Tibial nerve (tissue), 4 donors: ENCODE data around the gene KIAA0753. TPM values are rescaled to one million over a fixed set of nuclear protein-coding genes. Genes with fewer than 3 reads are reported as not detected.

ENCODE experiments used
- DNase-seq, 2 donors: peaks; one replicate each; pipeline ENCODE4 v3.0.0-alpha.2; 2019; ENCODE audit warnings: low spot score in 2 of 2
- H3K27ac ChIP-seq, 4 donors: fragments of 200-600 bp; sonication (generic) in 3 of 4; one replicate each; pipeline ENCODE4 v1.5.1; 2017 to 2019; ENCODE audit warnings: mild to moderate bottlenecking in 1 of 4
- H3K27me3 ChIP-seq, 2 donors: fragments of 200-600 bp; sonication (generic) in 1 of 2; one replicate each; pipeline versions ENCODE4 v1.5.1 to v1.6.0; 2017 to 2019
- H3K36me3 ChIP-seq, 3 donors: fragments of 200-600 bp; sonication (generic); one replicate each; pipeline ENCODE4 v1.5.1; 2018 to 2019
- H3K4me1 ChIP-seq, 4 donors: fragments of 200-600 bp; sonication (generic) in 3 of 4; one replicate each; pipeline ENCODE4 v1.5.1; 2017 to 2019
- H3K4me3 ChIP-seq, 4 donors: fragments of 200-600 bp; sonication (generic) in 3 of 4; one replicate each; pipeline ENCODE4 v1.5.1; 2017 to 2019; ENCODE audit warnings: mild to moderate bottlenecking in 1 of 4, moderate library complexity in 1 of 4
- H3K9me3 ChIP-seq, 4 donors: fragments of 200-600 bp; sonication (generic) in 3 of 4; one replicate each; pipeline ENCODE4 v1.5.1; 2017 to 2019
- EP300 ChIP-seq, 2 donors: sonication (generic); formaldehyde crosslinking; IDR thresholded peaks; one replicate each; pipeline ENCODE4 v1.6.1; 2017; ENCODE audit warnings: antibody characterized with exemption in 2 of 2, mild to moderate bottlenecking in 1 of 2
- POLR2A ChIP-seq, 2 donors: fragments of 450-650 bp; IDR thresholded peaks; one replicate each; pipeline ENCODE4 v1.6.1; 2017; ENCODE audit warnings: antibody characterized with exemption in 2 of 2, mild to moderate bottlenecking in 2 of 2, moderate library complexity in 2 of 2
- WGBS, 2 donors: methylation state at CpG; one replicate each; pipeline ENCODE4 v1.1.5; 2018; 5-methylcytosine and 5-hydroxymethylcytosine counted together
- total RNA-seq, 4 donors: library from RNA; depleted of rRNA; stranded (reverse); fragments of >200 nt; gene quantifications; one replicate each; pipeline ENCODE4 v1.1.0, GENCODE V29; 2016
- TF ChIP-seq, protein P1 (sequence below), 5 experiments: fragments of 200-600 bp in 3 of 5; fragments of 450-650 bp in 2 of 5; sonication (generic) in 3 of 5; IDR thresholded peaks; one replicate each; pipeline ENCODE4 v1.5.1; 2016 to 2019; ENCODE audit warnings: antibody characterized with exemption in 5 of 5, mild to moderate bottlenecking in 3 of 5, moderate library complexity in 2 of 5

The KIAA0753 gene
- total RNA-seq, 4 donors from 2014 or later = 14.1 to 24.0 (median 16.9) TPM

DNA sequence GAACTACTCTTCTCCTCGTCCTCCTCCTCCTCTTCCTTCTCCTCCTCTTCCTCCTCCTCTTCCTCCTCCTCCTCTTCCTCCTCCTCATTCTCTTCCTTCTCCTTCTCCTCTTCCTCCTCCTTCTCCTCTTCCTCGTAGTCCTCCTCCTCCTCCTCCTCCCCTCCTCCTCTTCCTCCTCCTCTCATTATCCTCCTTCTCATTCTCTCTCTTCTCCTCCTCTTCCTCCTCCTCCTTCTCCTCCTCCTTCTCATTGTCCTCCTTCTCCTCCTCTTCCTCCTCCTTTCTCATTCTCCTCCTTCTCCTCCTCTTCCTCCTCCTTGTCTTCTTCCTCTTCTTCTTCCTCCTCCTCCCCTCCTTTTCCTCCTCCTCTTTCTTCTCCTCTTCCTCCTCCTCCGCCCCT lies 80.0 kb downstream of the KIAA0753 start:
- H3K4me3 ChIP-seq = no peak overlapping the region
- peaks cover 0 to 15% of the 10 kb centered on the region in 2 donors for H3K27me3 ChIP-seq
- H3K36me3 ChIP-seq = no peaks in the 10 kb centered on the region
- H3K27ac ChIP-seq = no peak overlapping the region
- H3K4me1 ChIP-seq = peaks cover 0 to 11% (median 6%) of the 10 kb centered on the region in 4 donors
- no peaks in the 10 kb centered on the region for H3K9me3 ChIP-seq
- TF ChIP-seq, protein P1, sequence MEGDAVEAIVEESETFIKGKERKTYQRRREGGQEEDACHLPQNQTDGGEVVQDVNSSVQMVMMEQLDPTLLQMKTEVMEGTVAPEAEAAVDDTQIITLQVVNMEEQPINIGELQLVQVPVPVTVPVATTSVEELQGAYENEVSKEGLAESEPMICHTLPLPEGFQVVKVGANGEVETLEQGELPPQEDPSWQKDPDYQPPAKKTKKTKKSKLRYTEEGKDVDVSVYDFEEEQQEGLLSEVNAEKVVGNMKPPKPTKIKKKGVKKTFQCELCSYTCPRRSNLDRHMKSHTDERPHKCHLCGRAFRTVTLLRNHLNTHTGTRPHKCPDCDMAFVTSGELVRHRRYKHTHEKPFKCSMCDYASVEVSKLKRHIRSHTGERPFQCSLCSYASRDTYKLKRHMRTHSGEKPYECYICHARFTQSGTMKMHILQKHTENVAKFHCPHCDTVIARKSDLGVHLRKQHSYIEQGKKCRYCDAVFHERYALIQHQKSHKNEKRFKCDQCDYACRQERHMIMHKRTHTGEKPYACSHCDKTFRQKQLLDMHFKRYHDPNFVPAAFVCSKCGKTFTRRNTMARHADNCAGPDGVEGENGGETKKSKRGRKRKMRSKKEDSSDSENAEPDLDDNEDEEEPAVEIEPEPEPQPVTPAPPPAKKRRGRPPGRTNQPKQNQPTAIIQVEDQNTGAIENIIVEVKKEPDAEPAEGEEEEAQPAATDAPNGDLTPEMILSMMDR (IDR thresholded peaks at IDR 0.05) = no peak
- no peak for DNase-seq
- WGBS, 2 donors = 85 to 86% methylated on average over 3 of the region's 3 CpGs

DNA sequence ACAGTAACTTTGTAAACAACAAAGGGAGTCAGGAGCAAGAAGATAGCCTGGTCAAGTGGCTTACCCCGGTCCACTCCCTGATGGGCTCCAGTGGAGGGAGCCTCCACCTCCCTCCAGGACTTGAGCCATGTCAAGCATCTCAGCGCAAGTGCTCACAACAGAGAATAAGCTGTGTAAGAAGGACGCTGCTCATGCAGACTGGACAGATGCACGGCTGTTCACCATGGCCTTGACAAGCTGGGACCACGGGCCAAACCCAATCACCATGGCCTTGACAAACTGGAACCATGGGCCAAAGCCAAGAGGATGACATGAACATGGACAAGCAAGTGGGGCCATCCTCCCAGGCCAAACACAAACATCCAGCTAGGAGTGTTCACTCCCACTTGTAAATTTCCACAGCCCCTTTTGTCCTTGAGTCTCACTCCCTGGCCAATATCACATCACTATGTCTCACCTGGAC lies 80.7 kb downstream of the KIAA0753 start:
- TF ChIP-seq POLR2A (IDR thresholded peaks at IDR 0.05) = no peak
- TF ChIP-seq EP300 (IDR thresholded peaks at IDR 0.05) = no peak
- TF ChIP-seq, protein P1 (IDR thresholded peaks at IDR 0.05) = no peak
- Histone ChIP-seq H3K9me3 (no peaks in the 10 kb centered on the region), H3K4me3 (no peak overlapping the region), H3K27ac (no peak overlapping the region), H3K27me3 (peaks cover 0 to 22% of the 10 kb centered on the region in 2 donors), H3K36me3 (no peaks in the 10 kb centered on the region), H3K4me1 (peaks cover 0 to 18% (median 13%) of the 10 kb centered on the region in 4 donors)
- 86 to 91% methylated on average over 5 of the region's 5 CpGs for WGBS, 2 donors
- no peak for DNase-seq

DNA sequence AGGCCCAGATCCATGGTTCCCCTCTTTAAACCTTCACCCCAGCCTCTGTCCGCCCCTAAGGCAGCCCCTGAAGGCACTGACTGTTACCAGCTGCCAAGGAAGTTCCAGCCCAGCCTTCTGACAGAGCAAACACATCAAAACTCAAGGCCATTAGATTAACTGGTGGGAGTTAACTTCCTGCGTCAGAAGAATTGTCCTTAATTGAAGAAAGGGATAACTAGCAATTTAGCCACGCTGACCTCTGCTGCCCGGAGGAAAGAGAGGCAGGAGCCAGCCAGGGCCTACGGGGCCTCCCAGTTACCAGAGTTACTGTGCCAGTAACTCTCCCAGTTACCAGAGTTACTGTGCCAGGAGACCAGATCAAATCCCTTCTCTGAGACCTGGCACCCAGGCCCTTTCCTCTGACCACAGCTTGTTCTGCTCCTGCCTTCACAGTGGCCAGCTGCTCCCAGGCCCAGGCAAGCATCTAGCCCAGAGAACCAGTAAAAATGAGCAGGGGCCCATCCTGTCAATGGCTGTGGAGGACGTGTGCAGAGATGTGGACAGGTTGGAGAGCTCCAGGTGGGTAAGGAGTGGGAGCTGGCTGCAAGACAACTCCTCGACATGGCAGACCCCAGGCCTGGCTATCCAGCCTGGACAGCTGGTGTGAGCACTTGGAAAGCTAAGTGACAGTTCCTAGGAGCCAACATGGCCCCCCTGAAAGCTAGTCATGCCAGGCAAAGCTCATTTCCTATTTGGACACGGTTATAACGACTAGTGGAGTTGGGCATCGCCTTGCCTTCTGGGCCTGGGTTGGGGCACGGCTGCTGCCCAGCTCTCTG lies 81.4 kb downstream of the KIAA0753 start:
- peaks cover 0 to 29% of the 10 kb centered on the region in 2 donors for H3K27me3 ChIP-seq
- H3K4me1 ChIP-seq = peaks cover 0 to 20% (median 14%) of the 10 kb centered on the region in 4 donors
- no peaks in the 10 kb centered on the region for H3K36me3 ChIP-seq
- H3K9me3 ChIP-seq = no peaks in the 10 kb centered on the region
- H3K4me3 ChIP-seq = no peak overlapping the region
- no peak for TF ChIP-seq EP300 (IDR thresholded peaks at IDR 0.05)
- TF ChIP-seq, protein P1 (IDR thresholded peaks at IDR 0.05) = no peak
- TF ChIP-seq POLR2A (IDR thresholded peaks at IDR 0.05) = no peak
- no peak for DNase-seq
- 61 to 64% methylated on average over 7 to 11 of the region's 11 CpGs for WGBS, 2 donors
- no peak overlapping the region for H3K27ac ChIP-seq

DNA sequence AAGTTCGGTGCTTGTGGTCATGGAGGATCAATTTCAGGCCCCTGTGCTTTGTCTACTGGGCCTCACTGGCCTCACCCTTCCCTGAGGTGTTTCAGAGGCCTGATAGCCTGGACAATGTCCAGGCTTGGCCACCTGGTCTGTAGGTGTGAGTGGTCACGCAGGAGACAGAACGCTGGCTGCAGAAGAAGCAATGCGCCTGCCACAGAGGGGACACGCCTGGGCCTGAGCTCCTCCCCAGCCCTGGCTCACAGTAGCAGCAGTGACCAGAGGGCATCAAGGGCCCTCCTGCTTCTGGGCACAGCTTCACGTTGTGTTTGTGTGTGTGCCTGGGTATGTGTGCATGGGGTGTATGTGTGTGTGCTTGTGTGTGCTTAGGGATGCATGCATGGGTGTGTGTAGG lies 82.2 kb downstream of the KIAA0753 start:
- H3K9me3 ChIP-seq = no peaks in the 10 kb centered on the region
- DNase-seq = no peak
- peaks cover 0 to 37% of the 10 kb centered on the region in 2 donors for H3K27me3 ChIP-seq
- H3K27ac ChIP-seq = no peak overlapping the region
- H3K36me3 ChIP-seq = no peaks in the 10 kb centered on the region
- TF ChIP-seq POLR2A (IDR thresholded peaks at IDR 0.05) = no peak
- TF ChIP-seq EP300 (IDR thresholded peaks at IDR 0.05) = no peak
- TF ChIP-seq, protein P1 (IDR thresholded peaks at IDR 0.05) = no peak
- 75 to 85% methylated on average over 1 to 6 of the region's 6 CpGs for WGBS, 2 donors
- H3K4me3 ChIP-seq = no peak overlapping the region
- peaks cover 0 to 20% (median 14%) of the 10 kb centered on the region in 4 donors for H3K4me1 ChIP-seq

DNA sequence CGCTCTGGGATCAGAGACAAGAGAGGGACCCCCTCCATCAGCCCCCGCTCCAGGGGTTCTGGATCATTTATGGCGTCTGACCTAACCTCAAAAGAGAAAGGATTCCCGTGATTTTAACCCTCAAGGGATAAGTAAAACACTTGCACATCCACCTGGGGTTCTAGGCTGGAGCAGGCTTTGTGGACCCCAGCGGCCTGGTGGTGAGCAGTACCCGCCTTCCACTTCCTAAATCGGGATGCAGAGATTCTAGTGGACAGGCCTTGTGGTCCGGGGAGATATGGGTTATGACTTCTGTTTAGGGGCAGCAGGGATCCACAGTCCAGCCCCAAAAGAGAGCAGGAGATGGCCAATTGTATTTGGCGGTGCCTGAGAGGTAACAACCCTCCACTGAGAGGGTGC lies 83.5 kb downstream of the KIAA0753 start:
- no peak overlapping the region for H3K27ac ChIP-seq
- TF ChIP-seq POLR2A (IDR thresholded peaks at IDR 0.05) (no peak), EP300 (IDR thresholded peaks at IDR 0.05) (no peak)
- TF ChIP-seq, protein P1 (IDR thresholded peaks at IDR 0.05) = no peak
- H3K36me3 ChIP-seq = no peaks in the 10 kb centered on the region
- H3K4me3 ChIP-seq = peak overlapping the region in 1 of 4 donors; percentile 64
- H3K9me3 ChIP-seq = no peaks in the 10 kb centered on the region
- peaks cover 0 to 20% (median 14%) of the 10 kb centered on the region in 4 donors for H3K4me1 ChIP-seq
- WGBS, 2 donors = 53 to 60% methylated on average over 9 of the region's 9 CpGs
- peaks cover 0 to 50% of the 10 kb centered on the region in 2 donors for H3K27me3 ChIP-seq
- DNase-seq = no peak
